ENCODE data around the gene BACE1-AS. TPM values are rescaled to one million over a fixed set of nuclear protein-coding genes. Genes with fewer than 3 reads are reported as not detected.

The BACE1-AS gene
- total and polyA plus RNA-seq, 2 of the 8 experiments (the other 6 are each of a cell fraction or from before 2014, with no cell fraction given): 14.9 to 17.4 TPM

GRCh38 chr11:117292616-117293015 is 1.5 kb downstream of the BACE1-AS start (continued):
- TF ChIP-seq TEAD4 (IDR thresholded peaks at IDR 0.05; ENCODE audit: low read depth, low read length): no peak
- TF ChIP-seq SP4 (IDR thresholded peaks at IDR 0.05; ENCODE audit: low read length): no peak
- TF ChIP-seq YY1 (IDR thresholded peaks at IDR 0.05; ENCODE audit: low read depth, low read length): no peak
- TF ChIP-seq ASH2L (IDR thresholded peaks at IDR 0.05; ENCODE audit: low read length): no peak
- TF ChIP-seq RFX5 (IDR thresholded peaks at IDR 0.05; ENCODE audit: borderline replicate concordance, low read depth, low read length): no peak
